Endothelial cell of umbilical vein (primary cell): ENCODE measurements around the gene VPS51. TPM values are rescaled to one million over a fixed set of nuclear protein-coding genes. Genes with fewer than 3 reads are reported as not detected.

Experiments used
- BruUV-seq: library from RNA; stranded (reverse); fragments of 400-500 nt; replicated peaks from 2 replicates; lab custom pipeline; 2021; lab: Mats Ljungman, UMichigan
- CTCF ChIA-PET: fragments of 300-600, 350-600 bp; sonication (Branson Sonifier 250); formaldehyde crosslinking; loops from one replicate; lab custom pipeline; 2021; ENCODE audit warnings: antibody characterized with exemption, inconsistent platforms; lab: Charles Lee
- POLR2A ChIA-PET: fragments of 300-600, 350-600 bp; sonication (Branson Sonifier 250); formaldehyde crosslinking; loops from one replicate; lab custom pipeline; 2021; ENCODE audit warnings: antibody characterized with exemption, inconsistent platforms; lab: Charles Lee
- DNase-seq: peaks from one replicate; pipeline ENCODE4 v3.0.0-alpha.2; 2011; ENCODE audit warnings: low read depth, low spot score
- FAIRE-seq: peaks from 2 replicates; lab custom pipeline; 2011; peaks lifted over from hg19 to GRCh38; lab: Jason Lieb, UNC
- H2AFZ ChIP-seq: 2 replicates; pipeline ENCODE4 v1.6.0; 2012; ENCODE audit warnings: low read depth, low read length, control low read depth, inconsistent platforms
- H3K27ac ChIP-seq: 2 replicates; pipeline ENCODE4 v1.5.1; 2011; ENCODE audit warnings: low read depth, mild to moderate bottlenecking, control low read depth, low read length, moderate library complexity; ENCODE audit not compliant: insufficient read depth
- H3K27me3 ChIP-seq, 2 experiments: 2 replicates each; pipeline versions ENCODE4 v1.6.0 to v1.6.1; 2011; ENCODE audit warnings: low read length in 2 of 2, mixed read lengths in 1 of 2; ENCODE audit not compliant: control insufficient read depth in 2 of 2, insufficient read depth in 2 of 2
- H3K36me3 ChIP-seq, 2 experiments: 2 replicates in 1 of 2; 3 replicates in 1 of 2; pipeline ENCODE4 v1.5.1; 2011; ENCODE audit warnings: low read length in 2 of 2, mild to moderate bottlenecking in 1 of 2, moderate library complexity in 1 of 2; ENCODE audit not compliant: control insufficient read depth in 2 of 2, insufficient read depth in 2 of 2; ENCODE audit errors: extremely low read depth in 1 of 2
- H3K4me1 ChIP-seq: 3 replicates; pipeline ENCODE4 v1.5.1; 2011; ENCODE audit warnings: mild to moderate bottlenecking, low read length; ENCODE audit not compliant: control insufficient read depth, insufficient read depth; ENCODE audit errors: extremely low read depth
- H3K4me2 ChIP-seq: 2 replicates; pipeline ENCODE4 v1.6.1; 2011; ENCODE audit warnings: low read length, control low read depth, mixed read lengths; ENCODE audit not compliant: insufficient read depth
- H3K4me3 ChIP-seq, 3 experiments: fragments of 200-600 bp in 1 of 3; sonication (generic), shearing (Covaris generic) in 1 of 3; replicated peaks in 1 of 3; 2 replicates each; pipeline ENCODE4 v1.5.1; 2011 to 2016; ENCODE audit warnings: control low read depth in 3 of 3, low read length in 3 of 3, mild to moderate bottlenecking in 2 of 3, inconsistent platforms in 1 of 3, low read depth in 1 of 3, moderate library complexity in 1 of 3; ENCODE audit not compliant: insufficient read depth in 1 of 3
- H3K79me2 ChIP-seq: 2 replicates; pipeline ENCODE4 v1.6.0; 2012; ENCODE audit warnings: low read length, inconsistent platforms; ENCODE audit not compliant: control insufficient read depth, insufficient read depth
- H3K9ac ChIP-seq: replicated peaks from 2 replicates; pipeline ENCODE3; 2011; ENCODE audit warnings: low read length, control low read depth; ENCODE audit not compliant: insufficient read depth; ENCODE audit errors: extremely low read depth
- H3K9me1 ChIP-seq: replicated peaks from 3 replicates; pipeline ENCODE4 v1.6.0; 2011; ENCODE audit warnings: mild to moderate bottlenecking, low read length; ENCODE audit not compliant: control insufficient read depth, insufficient read depth; ENCODE audit errors: extremely low read depth
- H3K9me3 ChIP-seq: replicated peaks from 2 replicates; pipeline ENCODE4 v1.5.1; 2012; ENCODE audit warnings: low read length, inconsistent platforms; ENCODE audit not compliant: control insufficient read depth, insufficient read depth
- H4K20me1 ChIP-seq: replicated peaks from 2 replicates; pipeline ENCODE3; 2011; ENCODE audit warnings: mild to moderate bottlenecking, low read length; ENCODE audit not compliant: control insufficient read depth, insufficient read depth; ENCODE audit errors: extremely low read depth
- MAX ChIP-seq: IDR thresholded peaks from 2 replicates; pipeline ENCODE4 v1.6.1; 2011; ENCODE audit not compliant: insufficient read depth, insufficient read length
- MYC ChIP-seq: IDR thresholded peaks from one replicate; pipeline ENCODE4 v1.6.1; 2011; ENCODE audit warnings: mild to moderate bottlenecking, low read depth, low read length
- dilution Hi-C: fragments of 300-500 bp; cut with MboI; formaldehyde crosslinking; loops from one replicate; pipeline ENCODE4 v1.15.0; 2019; ENCODE audit warnings: low sequenced_read_pairs; ENCODE audit not compliant: extremely low pct_ligation_motif_present
- intact Hi-C: fragments of 100-400 bp; cut with micrococcal nuclease; formaldehyde crosslinking; loops from one replicate; pipeline ENCODE4 v1.10.0; 2022
- polyA plus RNA-seq, 4 experiments: library from polyadenylated mRNA; depleted of rRNA in 3 of 4; stranded (reverse) in 3 of 4; unstranded in 1 of 4; fragments of >200 nt; gene quantifications; 2 replicates each; pipeline versions ENCODE4 v1.2.1 to v1.2.3, GENCODE V29; 2011 to 2012; ENCODE audit warnings: missing spikeins in 1 of 4
- total RNA-seq: library from RNA; stranded (reverse); gene quantifications from 2 replicates; pipeline ENCODE4 v1.2.3, GENCODE V29; 2021

The VPS51 gene
- total and polyA plus RNA-seq, 2 donors (not counting 3 experiments of a cell fraction or from before 2014, with no cell fraction given): 108 to 146 TPM

DNA sequence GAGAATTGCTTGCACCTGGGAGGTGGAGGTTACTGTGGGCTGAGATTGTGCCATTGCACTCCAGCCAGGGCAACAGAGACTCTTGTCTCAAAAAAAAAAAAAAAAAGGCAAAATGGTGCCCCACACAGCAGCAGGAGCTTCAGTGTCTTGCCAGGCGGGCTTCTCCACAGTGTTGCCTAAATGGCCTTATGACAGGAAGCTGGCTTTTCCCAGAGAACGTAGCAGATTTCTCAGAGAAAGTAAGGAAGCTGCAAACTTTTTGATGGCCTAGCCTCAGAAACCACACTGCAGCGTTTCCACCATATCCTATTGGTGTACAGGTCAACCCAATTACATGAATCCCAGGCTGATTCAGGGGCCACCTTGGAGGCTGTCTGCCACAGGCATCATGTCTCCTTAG is 61.3 kb downstream of the VPS51 start:
- BruUV-seq: no TSS peak
- Histone ChIP-seq H3K9me3 (no peaks in the 10 kb centered on the region), H4K20me1 (no peaks in the 10 kb centered on the region), H3K9ac (no peak overlapping the region), H3K4me3 (no peak overlapping the region), H3K36me3 (no peaks in the 10 kb centered on the region), H3K79me2 (no peaks in the 10 kb centered on the region), H3K4me2 (no peak overlapping the region), H2AFZ (no peak overlapping the region), H3K27ac (no peak overlapping the region), H3K4me1 (no peaks in the 10 kb centered on the region), H3K27me3 (peaks cover 0 to 2% of the 10 kb centered on the region in 2 experiments), H3K9me1 (no peaks in the 10 kb centered on the region)
- ChIA-PET POLR2A (no interaction called here), CTCF (interaction anchor here (1.0 to 1.4 kb wide), 2 partner anchors 8 to 21 kb away, joined by 3 to 4 read pairs; no protein-coding TSS in a partner anchor)
- no peak for DNase-seq
- no peak for FAIRE-seq
- dilution Hi-C loops: no loop called here
- no peak for TF ChIP-seq MAX
- no peak for TF ChIP-seq MYC
- intact Hi-C loops: no loop called here

- DNase-seq (no peak), FAIRE-seq (no peak)
- H3K9me3 ChIP-seq: no peaks in the 10 kb centered on the region
- H4K20me1 ChIP-seq: no peaks in the 10 kb centered on the region
- H3K9me1 ChIP-seq: no peaks in the 10 kb centered on the region
- no peak overlapping the region for H2AFZ ChIP-seq
- no peak for TF ChIP-seq MYC
- H3K79me2 ChIP-seq: no peaks in the 10 kb centered on the region
- H3K9ac ChIP-seq: no peak overlapping the region
- no TSS peak for BruUV-seq
- no peak overlapping the region for H3K4me2 ChIP-seq
- no peaks in the 10 kb centered on the region for H3K36me3 ChIP-seq
- POLR2A ChIA-PET: no interaction called here
- CTCF ChIA-PET: no interaction called here
- dilution Hi-C loops: no loop called here
- intact Hi-C loops: no loop called here
- H3K4me3 ChIP-seq: no peak overlapping the region
- no peaks in the 10 kb centered on the region for H3K27me3 ChIP-seq
- no peak overlapping the region for H3K27ac ChIP-seq
- no peaks in the 10 kb centered on the region for H3K4me1 ChIP-seq
These were observed 63.0 kb downstream of the VPS51 start for GRCh38 chr11:65159012-65159411.
